ENCODE results near the gene DOK5. TPM values are rescaled to one million over a fixed set of nuclear protein-coding genes. Genes with fewer than 3 reads are reported as not detected.
A peak's percentile ranks its signal among the peaks of the same experiment; 100 is the strongest.

DOK5 gene
- total and polyA plus RNA-seq, 2 experiments from 2014 or later: 5.0 to 6.9 TPM

DNA sequence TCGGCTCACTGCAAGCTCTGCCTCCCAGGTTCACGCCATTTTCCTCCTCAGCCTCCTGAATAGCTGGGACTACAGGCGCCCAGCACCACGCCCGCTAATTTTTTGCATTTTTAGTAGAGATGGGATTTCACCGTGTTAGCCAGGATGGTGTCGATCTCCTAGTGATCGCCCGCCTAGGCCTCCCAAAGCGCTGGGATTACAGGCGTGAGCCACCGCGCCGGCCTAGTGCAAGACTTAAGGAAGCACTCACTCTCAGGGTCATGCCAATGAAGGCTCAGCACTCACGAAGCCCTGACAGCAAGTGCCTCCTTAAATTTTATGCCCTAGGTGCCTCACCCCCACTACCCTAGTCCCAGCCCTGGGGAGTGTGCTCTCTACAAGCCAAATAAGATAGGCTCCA is 4.7 kb upstream of the DOK5 start:
- Mint-ChIP-seq H3K27ac (no peak overlapping the region), H3K27me3 (ENCODE audit: insufficient read depth, low read depth, poor library complexity) (peaks cover 10% of the 10 kb centered on the region), H3K9me3 (no peaks in the 10 kb centered on the region), H3K4me1 (peaks cover 5% of the 10 kb centered on the region; the same call in 2 of the 3 replicates), H3K4me3 (no peak overlapping the region), H3K36me3 (ENCODE audit: low read depth) (no peaks in the 10 kb centered on the region)
- Histone ChIP-seq H3K4me3 (no peak overlapping the region), H3F3A (replicated peaks; ENCODE audit: low read depth) (0 out of 2 replicates have a peak, but pooled peaks cover 9% of the 10 kb centered on the region), H3K9me2 (ENCODE audit: insufficient read depth) (no peaks in the 10 kb centered on the region), H3K4me1 (ENCODE audit: insufficient read depth) (no peaks in the 10 kb centered on the region), H3K4me2 (no peak overlapping the region), H3K36me3 (ENCODE audit: insufficient read depth) (no peaks in the 10 kb centered on the region), H4K20me1 (replicated peaks; ENCODE audit: insufficient read depth) (no peaks in the 10 kb centered on the region), H3K79me2 (replicated peaks; ENCODE audit: insufficient read depth) (no peaks in the 10 kb centered on the region), H2AFZ (0 out of 2 replicates have a peak overlapping the region, but pooled peaks have one; percentile 5), H3K27ac (ENCODE audit: low read depth) (no peak overlapping the region), H3K27me3 (ENCODE audit: insufficient read depth) (0 out of 2 replicates have a peak, but pooled peaks cover 8% of the 10 kb centered on the region)
- no peak for DNase-seq (ENCODE audit: low spot score)
- TF ChIP-seq EZH2 (IDR thresholded peaks at IDR 0.05; ENCODE audit: low read depth, unreplicated experiment) (no peak), ZNF114 (CRISPR knock-in tag; IDR thresholded peaks at IDR 0.05) (no peak), ZNF331 (CRISPR knock-in tag; IDR thresholded peaks at IDR 0.05; ENCODE audit: low read depth) (no peak), EZH2phosphoT487 (IDR thresholded peaks at IDR 0.05; ENCODE audit: unreplicated experiment) (no peak), STAT1 (IDR thresholded peaks at IDR 0.05; ENCODE audit: unreplicated experiment) (no peak), JUNB (IDR thresholded peaks at IDR 0.05; ENCODE audit: unreplicated experiment) (no peak), POLR2AphosphoS5 (IDR thresholded peaks at IDR 0.05; ENCODE audit: low read depth) (no peak), CREB1 (CRISPR knock-in tag; IDR thresholded peaks at IDR 0.05; ENCODE audit: low read depth) (no peak), NANOG (IDR thresholded peaks at IDR 0.05; ENCODE audit: borderline replicate concordance) (no peak)
- TF ChIP-seq, protein P1, sequence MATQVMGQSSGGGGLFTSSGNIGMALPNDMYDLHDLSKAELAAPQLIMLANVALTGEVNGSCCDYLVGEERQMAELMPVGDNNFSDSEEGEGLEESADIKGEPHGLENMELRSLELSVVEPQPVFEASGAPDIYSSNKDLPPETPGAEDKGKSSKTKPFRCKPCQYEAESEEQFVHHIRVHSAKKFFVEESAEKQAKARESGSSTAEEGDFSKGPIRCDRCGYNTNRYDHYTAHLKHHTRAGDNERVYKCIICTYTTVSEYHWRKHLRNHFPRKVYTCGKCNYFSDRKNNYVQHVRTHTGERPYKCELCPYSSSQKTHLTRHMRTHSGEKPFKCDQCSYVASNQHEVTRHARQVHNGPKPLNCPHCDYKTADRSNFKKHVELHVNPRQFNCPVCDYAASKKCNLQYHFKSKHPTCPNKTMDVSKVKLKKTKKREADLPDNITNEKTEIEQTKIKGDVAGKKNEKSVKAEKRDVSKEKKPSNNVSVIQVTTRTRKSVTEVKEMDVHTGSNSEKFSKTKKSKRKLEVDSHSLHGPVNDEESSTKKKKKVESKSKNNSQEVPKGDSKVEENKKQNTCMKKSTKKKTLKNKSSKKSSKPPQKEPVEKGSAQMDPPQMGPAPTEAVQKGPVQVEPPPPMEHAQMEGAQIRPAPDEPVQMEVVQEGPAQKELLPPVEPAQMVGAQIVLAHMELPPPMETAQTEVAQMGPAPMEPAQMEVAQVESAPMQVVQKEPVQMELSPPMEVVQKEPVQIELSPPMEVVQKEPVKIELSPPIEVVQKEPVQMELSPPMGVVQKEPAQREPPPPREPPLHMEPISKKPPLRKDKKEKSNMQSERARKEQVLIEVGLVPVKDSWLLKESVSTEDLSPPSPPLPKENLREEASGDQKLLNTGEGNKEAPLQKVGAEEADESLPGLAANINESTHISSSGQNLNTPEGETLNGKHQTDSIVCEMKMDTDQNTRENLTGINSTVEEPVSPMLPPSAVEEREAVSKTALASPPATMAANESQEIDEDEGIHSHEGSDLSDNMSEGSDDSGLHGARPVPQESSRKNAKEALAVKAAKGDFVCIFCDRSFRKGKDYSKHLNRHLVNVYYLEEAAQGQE (IDR thresholded peaks at IDR 0.05; ENCODE audit: unreplicated experiment): no peak
- TF ChIP-seq, protein P2, sequence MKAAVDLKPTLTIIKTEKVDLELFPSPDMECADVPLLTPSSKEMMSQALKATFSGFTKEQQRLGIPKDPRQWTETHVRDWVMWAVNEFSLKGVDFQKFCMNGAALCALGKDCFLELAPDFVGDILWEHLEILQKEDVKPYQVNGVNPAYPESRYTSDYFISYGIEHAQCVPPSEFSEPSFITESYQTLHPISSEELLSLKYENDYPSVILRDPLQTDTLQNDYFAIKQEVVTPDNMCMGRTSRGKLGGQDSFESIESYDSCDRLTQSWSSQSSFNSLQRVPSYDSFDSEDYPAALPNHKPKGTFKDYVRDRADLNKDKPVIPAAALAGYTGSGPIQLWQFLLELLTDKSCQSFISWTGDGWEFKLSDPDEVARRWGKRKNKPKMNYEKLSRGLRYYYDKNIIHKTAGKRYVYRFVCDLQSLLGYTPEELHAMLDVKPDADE (IDR thresholded peaks at IDR 0.05): no peak
- ATAC-seq: no peak

DNA sequence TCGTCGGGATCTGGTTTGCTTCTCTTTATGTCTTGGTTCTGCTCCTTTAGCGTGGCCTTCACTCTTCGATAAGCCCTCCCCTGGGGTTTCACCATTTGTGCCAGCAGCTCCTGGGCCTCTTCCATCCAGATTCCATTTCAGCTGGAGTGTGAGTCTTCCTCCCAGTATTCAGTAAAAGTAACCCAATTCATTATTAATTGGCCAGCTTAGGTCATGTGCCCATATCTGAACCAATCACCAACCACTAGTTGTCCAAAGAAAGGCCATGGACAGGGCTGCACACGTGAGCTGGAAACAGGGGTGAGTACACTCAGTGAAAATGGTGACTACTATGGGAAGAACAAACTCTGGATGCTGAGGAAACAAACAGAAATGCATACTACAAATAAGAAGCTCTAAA is 2.8 kb upstream of the DOK5 start:
- Mint-ChIP-seq H3K9me3 (no peaks in the 10 kb centered on the region), H3K4me3 (no peak overlapping the region), H3K36me3 (ENCODE audit: low read depth) (no peaks in the 10 kb centered on the region), H3K27ac (no peak overlapping the region), H3K4me1 (peaks cover 16% of the 10 kb centered on the region), H3K27me3 (ENCODE audit: insufficient read depth, low read depth, poor library complexity) (peaks cover 27% of the 10 kb centered on the region)
- Histone ChIP-seq H3K79me2 (replicated peaks; ENCODE audit: insufficient read depth) (peaks cover 2% of the 10 kb centered on the region; the same call in 1 of the 2 replicates), H3K4me2 (no peak overlapping the region), H3K27ac (ENCODE audit: low read depth) (no peak overlapping the region), H3K4me1 (ENCODE audit: insufficient read depth) (peaks cover 10% of the 10 kb centered on the region), H3K9me2 (ENCODE audit: insufficient read depth) (no peaks in the 10 kb centered on the region), H3F3A (replicated peaks; ENCODE audit: low read depth) (peaks cover 9% of the 10 kb centered on the region; the same call in 1 of the 2 replicates), H3K36me3 (ENCODE audit: insufficient read depth) (no peaks in the 10 kb centered on the region), H3K4me3 (no peak overlapping the region), H4K20me1 (replicated peaks; ENCODE audit: insufficient read depth) (no peaks in the 10 kb centered on the region), H2AFZ (no peak overlapping the region), H3K27me3 (ENCODE audit: insufficient read depth) (peaks cover 25% of the 10 kb centered on the region)
- DNase-seq (ENCODE audit: low spot score) (no peak), ATAC-seq (no peak)
- TF ChIP-seq CREB1 (CRISPR knock-in tag; IDR thresholded peaks at IDR 0.05; ENCODE audit: low read depth): no peak
- TF ChIP-seq EZH2phosphoT487 (IDR thresholded peaks at IDR 0.05; ENCODE audit: unreplicated experiment): no peak
- TF ChIP-seq ZNF114 (CRISPR knock-in tag; IDR thresholded peaks at IDR 0.05): no peak
- no peak for TF ChIP-seq ZNF331 (CRISPR knock-in tag; IDR thresholded peaks at IDR 0.05; ENCODE audit: low read depth)
- TF ChIP-seq, protein P1 (IDR thresholded peaks at IDR 0.05; ENCODE audit: unreplicated experiment): no peak
- no peak for TF ChIP-seq NANOG (IDR thresholded peaks at IDR 0.05; ENCODE audit: borderline replicate concordance)
- TF ChIP-seq EZH2 (IDR thresholded peaks at IDR 0.05; ENCODE audit: low read depth, unreplicated experiment): no peak

Measured in GM23338 (cell line).